ENCODE measurements around the gene ELK3. TPM values are rescaled to one million over a fixed set of nuclear protein-coding genes. Genes with fewer than 3 reads are reported as not detected.

The ELK3 gene
- total RNA-seq, 1 donor from 2014 or later = 29.1 TPM

DNA sequence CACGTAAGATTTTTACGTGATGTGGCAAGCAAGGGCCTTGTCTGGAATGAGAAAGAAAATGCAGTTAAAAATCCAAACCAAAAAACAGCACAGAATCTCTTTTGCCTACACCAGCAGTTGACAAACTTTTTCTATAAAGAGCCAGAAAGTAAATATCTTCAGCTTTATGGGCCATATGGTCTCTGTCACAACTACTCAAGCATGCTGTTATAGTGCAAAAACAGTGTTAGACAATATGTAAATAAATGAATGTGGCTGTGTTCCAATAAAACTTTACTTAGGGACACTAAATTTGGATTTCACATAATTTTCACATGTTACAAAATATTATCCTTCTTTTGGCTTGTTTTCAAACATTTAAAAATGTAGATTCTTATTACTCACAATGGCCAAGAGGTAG is 6.2 kb upstream of the ELK3 start:
- H3K4me3 ChIP-seq = no peak overlapping the region
- no peaks in the 10 kb centered on the region for H3K9me3 ChIP-seq
- DNase-seq = no peak
- ATAC-seq = no peak
- TF ChIP-seq CTCF (IDR thresholded peaks at IDR 0.05) = no peak
- H3K4me1 ChIP-seq = peaks cover under 1% of the 10 kb centered on the region
- no peak overlapping the region for H3K27ac ChIP-seq
- H3K36me3 ChIP-seq = no peaks in the 10 kb centered on the region
- H3K27me3 ChIP-seq (ENCODE audit: low read depth) = no peaks in the 10 kb centered on the region
- intact Hi-C loops (cut with DNase I) = no loop called here

- no peak overlapping the region for H3K4me3 ChIP-seq
- H3K27me3 ChIP-seq (ENCODE audit: low read depth) = no peaks in the 10 kb centered on the region
- no peaks in the 10 kb centered on the region for H3K36me3 ChIP-seq
- no peaks in the 10 kb centered on the region for H3K9me3 ChIP-seq
- DNase-seq = no peak
- intact Hi-C loops (cut with DNase I) = no loop called here
- no peak for ATAC-seq
- no peak overlapping the region for H3K27ac ChIP-seq
- H3K4me1 ChIP-seq = peaks cover 8% of the 10 kb centered on the region
- TF ChIP-seq CTCF (IDR thresholded peaks at IDR 0.05) = no peak
Measured at GRCh38 chr12:96189781-96190180, 4.4 kb upstream of the ELK3 start.

DNA sequence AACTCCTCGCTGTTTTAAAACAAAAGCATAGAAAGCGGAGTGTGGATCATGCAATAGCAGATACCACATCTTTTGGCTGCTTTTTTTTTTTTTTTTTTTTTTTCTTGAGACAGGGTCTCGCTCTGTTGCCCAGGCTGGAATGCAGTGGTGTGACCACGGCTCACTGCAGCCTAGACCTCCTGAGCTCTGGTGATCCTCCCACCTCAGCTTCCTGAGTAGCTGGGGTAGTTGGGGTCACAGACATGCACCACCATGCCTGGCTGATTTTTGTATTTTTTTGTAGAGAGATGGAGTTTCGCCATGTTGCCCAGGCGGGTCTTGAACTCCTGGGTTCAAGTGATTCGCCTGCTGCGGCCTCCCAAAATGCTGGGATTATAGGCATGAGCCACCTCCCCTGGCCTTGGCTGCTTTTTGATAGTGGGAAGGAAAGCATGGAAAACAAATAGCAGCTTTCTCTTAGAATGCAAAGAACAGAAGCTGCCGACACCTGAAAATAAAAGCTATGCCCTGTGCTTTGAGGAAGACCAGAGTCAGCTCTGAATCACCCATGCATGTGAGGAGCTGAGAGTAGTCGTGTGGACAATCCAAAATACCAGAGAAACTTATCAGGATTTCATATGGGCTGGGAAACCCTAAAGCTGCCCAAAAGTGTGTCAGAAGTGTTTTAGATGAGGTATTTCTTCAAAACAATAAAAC is 3.6 kb upstream of the ELK3 start:
- TF ChIP-seq CTCF (IDR thresholded peaks at IDR 0.05) = no peak
- no peaks in the 10 kb centered on the region for H3K27me3 ChIP-seq (ENCODE audit: low read depth)
- no peaks in the 10 kb centered on the region for H3K36me3 ChIP-seq
- H3K9me3 ChIP-seq = no peaks in the 10 kb centered on the region
- no peak overlapping the region for H3K4me3 ChIP-seq
- intact Hi-C loops (cut with DNase I) = no loop called here
- ATAC-seq (no peak), DNase-seq (no peak)
- H3K4me1 ChIP-seq = peaks cover 8% of the 10 kb centered on the region
- H3K27ac ChIP-seq = no peak overlapping the region

DNA sequence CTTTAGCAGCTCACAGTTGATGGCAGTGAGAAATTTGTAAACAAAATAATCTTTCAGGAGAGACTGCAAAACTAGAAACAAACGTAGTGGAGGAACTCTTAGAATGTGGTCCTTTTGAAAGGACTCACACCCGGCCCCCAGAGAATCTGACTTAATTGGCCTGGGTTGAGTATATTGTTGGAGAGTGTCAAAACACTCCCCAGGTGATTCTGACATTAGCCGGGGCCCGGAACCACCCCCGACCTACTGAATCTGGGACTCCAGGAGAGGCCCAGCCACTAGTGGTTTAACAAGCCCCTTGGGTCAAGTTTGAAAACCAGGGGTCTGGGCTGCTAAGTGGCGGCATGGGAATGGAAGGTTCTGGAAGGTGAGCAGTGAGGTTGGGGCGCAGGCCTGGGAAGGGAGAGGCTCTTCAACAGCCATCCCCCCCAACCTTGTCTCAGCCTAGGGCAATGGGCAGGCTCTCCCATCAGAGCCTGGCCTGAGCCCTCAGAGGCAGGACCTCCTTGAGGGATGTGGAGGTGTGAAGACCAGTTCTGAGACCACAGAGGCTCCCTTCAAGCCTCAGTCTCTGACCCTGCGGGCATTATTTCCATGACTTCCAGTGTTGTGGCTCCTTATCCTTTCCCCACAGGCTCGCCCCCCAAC is 1.1 kb upstream of the ELK3 start:
- no peaks in the 10 kb centered on the region for H3K9me3 ChIP-seq
- intact Hi-C loops (cut with DNase I) = no loop called here
- H3K27me3 ChIP-seq (ENCODE audit: low read depth) = no peaks in the 10 kb centered on the region
- peak overlapping the region; percentile 77 for H3K27ac ChIP-seq
- no peaks in the 10 kb centered on the region for H3K36me3 ChIP-seq
- DNase-seq (no peak), ATAC-seq (peak in 1 of 2 donors; percentile 9)
- peaks cover 22% of the 10 kb centered on the region for H3K4me1 ChIP-seq
- TF ChIP-seq CTCF (IDR thresholded peaks at IDR 0.05) = no peak
- no peak overlapping the region for H3K4me3 ChIP-seq

GRCh38 chr12:96194576-96194889 is 358 bp downstream of the ELK3 start:
- intact Hi-C loops (cut with DNase I) = no loop called here

More at GRCh38 chr12:96194576-96194889, 358 bp downstream of the ELK3 start:
- Histone ChIP-seq H3K36me3 (no peaks in the 10 kb centered on the region), H3K4me1 (peaks cover 33% of the 10 kb centered on the region), H3K27ac (peak overlapping the region; percentile 89), H3K4me3 (peak overlapping the region; percentile 87), H3K9me3 (no peaks in the 10 kb centered on the region), H3K27me3 (ENCODE audit: low read depth) (no peaks in the 10 kb centered on the region)
- no peak for DNase-seq
- no peak for TF ChIP-seq CTCF (IDR thresholded peaks at IDR 0.05)
- ATAC-seq = no peak

All from lower lobe of right lung (tissue), 2 donors.